K562 (cell line): ENCODE data around the gene TESK2.

Source experiments
- CREBBP ChIP-seq: IDR thresholded peaks from one replicate; pipeline ENCODE4 v1.6.1; 2012; ENCODE audit warnings: low read depth, mild to moderate bottlenecking, control low read depth, inconsistent platforms, low read length
- EGR1 ChIP-seq: fragments of 450-650 bp; conservative IDR thresholded peaks from 2 replicates; pipeline ENCODE4 v1.6.1; 2017; ENCODE audit warnings: mild to moderate bottlenecking
- EZH2 ChIP-seq: IDR thresholded peaks from 2 replicates; pipeline ENCODE4 v1.6.1; 2012; ENCODE audit warnings: low read depth, mild to moderate bottlenecking, inconsistent platforms, low read length, borderline replicate concordance
- MAFF ChIP-seq: IDR thresholded peaks from 2 replicates; pipeline ENCODE4 v1.6.1; 2012; ENCODE audit warnings: low read length, improper control_type of control experiment
- MAFK ChIP-seq: IDR thresholded peaks from 2 replicates; pipeline ENCODE4 v1.6.1; 2011; ENCODE audit warnings: low read length, improper control_type of control experiment
- NFYB ChIP-seq: IDR thresholded peaks from 2 replicates; pipeline ENCODE4 v1.6.1; 2011; ENCODE audit warnings: mild to moderate bottlenecking, moderate library complexity; ENCODE audit not compliant: insufficient read length; ENCODE audit errors: extremely low read depth
- PBX2 ChIP-seq, 2 experiments: IDR thresholded peaks in 1 of 2; conservative IDR thresholded peaks in 1 of 2; 2 replicates each; pipeline ENCODE4 v1.6.1; 2016; ENCODE audit warnings: low read depth in 2 of 2, mild to moderate bottlenecking in 1 of 2, missing compliant biosample characterization in 1 of 2, missing genetic modification characterization in 1 of 2, moderate library complexity in 1 of 2
- PCBP2 ChIP-seq: fragments of 200-400 bp; formaldehyde crosslinking; IDR thresholded peaks from 2 replicates; pipeline ENCODE4 v1.6.1; 2018; ENCODE audit warnings: low read length, low read depth, mild to moderate bottlenecking, moderate library complexity; ENCODE audit not compliant: poor library complexity, severe bottlenecking
- POLR2A ChIP-seq: fragments of 450-650 bp; conservative IDR thresholded peaks from 2 replicates; pipeline ENCODE4 v1.6.1; 2016
- POLR2AphosphoS5 ChIP-seq: IDR thresholded peaks from 2 replicates; pipeline ENCODE4 v1.6.1; 2011; ENCODE audit warnings: mild to moderate bottlenecking, low read depth, low read length, moderate library complexity; ENCODE audit not compliant: control insufficient read depth, insufficient read depth
- PPARD ChIP-seq: fragments of 250-450 bp; sonication (Bioruptor Pico); IDR thresholded peaks from 2 replicates; pipeline ENCODE4 v1.8.0; 2022; ENCODE audit warnings: inconsistent platforms, mild to moderate bottlenecking, moderate library complexity
- SP1 ChIP-seq: sonication (generic); formaldehyde crosslinking; IDR thresholded peaks from 2 replicates; pipeline ENCODE4 v1.8.1; 2022; ENCODE audit warnings: mild to moderate bottlenecking, missing genetic modification reagents
- TF ChIP-seq, protein P1 (sequence below), 3 experiments: IDR thresholded peaks in 2 of 3; conservative IDR thresholded peaks in 1 of 3; 2 replicates each; pipeline ENCODE4 v1.5.1; 2011 to 2012; ENCODE audit warnings: low read length in 3 of 3, mild to moderate bottlenecking in 3 of 3, control low read depth in 2 of 3, improper control_type of control experiment in 1 of 3, inconsistent platforms in 1 of 3, low read depth in 1 of 3, mixed read lengths in 1 of 3, moderate library complexity in 1 of 3; ENCODE audit not compliant: insufficient read depth in 2 of 3
- TF ChIP-seq, protein P2 (sequence below): sonication (generic); formaldehyde crosslinking; IDR thresholded peaks from 2 replicates; pipeline ENCODE4 v1.8.1; 2023; ENCODE audit warnings: mild to moderate bottlenecking, missing genetic modification reagents, moderate library complexity

GRCh38 chr1:45429561-45430159, 61.3 kb downstream of the TESK2 start:
- TF ChIP-seq CREBBP (no peak), MAFK (no peak), MAFF (no peak), PBX2 (CRISPR knock-in tag; IDR thresholded peaks at IDR 0.05; ENCODE audit: low read depth) (no peak), PBX2 (tag; conservative IDR thresholded peaks at IDR 0.05; ENCODE audit: low read depth) (no peak), PPARD (CRISPR knock-in tag) (no peak), POLR2AphosphoS5 (no peak), SP1 (no peak), EZH2 (no peak), NFYB (no peak), POLR2A (no peak), EGR1 (no peak), PCBP2 (no peak)
- TF ChIP-seq, protein P1, sequence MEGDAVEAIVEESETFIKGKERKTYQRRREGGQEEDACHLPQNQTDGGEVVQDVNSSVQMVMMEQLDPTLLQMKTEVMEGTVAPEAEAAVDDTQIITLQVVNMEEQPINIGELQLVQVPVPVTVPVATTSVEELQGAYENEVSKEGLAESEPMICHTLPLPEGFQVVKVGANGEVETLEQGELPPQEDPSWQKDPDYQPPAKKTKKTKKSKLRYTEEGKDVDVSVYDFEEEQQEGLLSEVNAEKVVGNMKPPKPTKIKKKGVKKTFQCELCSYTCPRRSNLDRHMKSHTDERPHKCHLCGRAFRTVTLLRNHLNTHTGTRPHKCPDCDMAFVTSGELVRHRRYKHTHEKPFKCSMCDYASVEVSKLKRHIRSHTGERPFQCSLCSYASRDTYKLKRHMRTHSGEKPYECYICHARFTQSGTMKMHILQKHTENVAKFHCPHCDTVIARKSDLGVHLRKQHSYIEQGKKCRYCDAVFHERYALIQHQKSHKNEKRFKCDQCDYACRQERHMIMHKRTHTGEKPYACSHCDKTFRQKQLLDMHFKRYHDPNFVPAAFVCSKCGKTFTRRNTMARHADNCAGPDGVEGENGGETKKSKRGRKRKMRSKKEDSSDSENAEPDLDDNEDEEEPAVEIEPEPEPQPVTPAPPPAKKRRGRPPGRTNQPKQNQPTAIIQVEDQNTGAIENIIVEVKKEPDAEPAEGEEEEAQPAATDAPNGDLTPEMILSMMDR (IDR thresholded peaks at IDR 0.05 in 2 of 3, conservative IDR thresholded peaks at IDR 0.05 in 1 of 3; ENCODE audit: insufficient read depth in 2 of 3, low read depth in 1 of 3, low read length in 3 of 3), result no peak
- TF ChIP-seq, protein P2, sequence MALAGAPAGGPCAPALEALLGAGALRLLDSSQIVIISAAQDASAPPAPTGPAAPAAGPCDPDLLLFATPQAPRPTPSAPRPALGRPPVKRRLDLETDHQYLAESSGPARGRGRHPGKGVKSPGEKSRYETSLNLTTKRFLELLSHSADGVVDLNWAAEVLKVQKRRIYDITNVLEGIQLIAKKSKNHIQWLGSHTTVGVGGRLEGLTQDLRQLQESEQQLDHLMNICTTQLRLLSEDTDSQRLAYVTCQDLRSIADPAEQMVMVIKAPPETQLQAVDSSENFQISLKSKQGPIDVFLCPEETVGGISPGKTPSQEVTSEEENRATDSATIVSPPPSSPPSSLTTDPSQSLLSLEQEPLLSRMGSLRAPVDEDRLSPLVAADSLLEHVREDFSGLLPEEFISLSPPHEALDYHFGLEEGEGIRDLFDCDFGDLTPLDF, result no peak
